Activated T-cell treated with anti-CD3 and anti-CD28 coated beads for 1 hour (primary cell): Measurements from ENCODE around the gene DDHD1.
"Not testable (repeated sequence)": the region's sequence is repeated elsewhere in the genome, so short reads cannot be mapped to it uniquely, and the experiment has no call there.

Experiments used
- DNase-seq: peaks from one replicate; pipeline ENCODE4 v3.0.0-alpha.2; 2020; ENCODE audit warnings: low read depth

DDHD1 gene

DNA sequence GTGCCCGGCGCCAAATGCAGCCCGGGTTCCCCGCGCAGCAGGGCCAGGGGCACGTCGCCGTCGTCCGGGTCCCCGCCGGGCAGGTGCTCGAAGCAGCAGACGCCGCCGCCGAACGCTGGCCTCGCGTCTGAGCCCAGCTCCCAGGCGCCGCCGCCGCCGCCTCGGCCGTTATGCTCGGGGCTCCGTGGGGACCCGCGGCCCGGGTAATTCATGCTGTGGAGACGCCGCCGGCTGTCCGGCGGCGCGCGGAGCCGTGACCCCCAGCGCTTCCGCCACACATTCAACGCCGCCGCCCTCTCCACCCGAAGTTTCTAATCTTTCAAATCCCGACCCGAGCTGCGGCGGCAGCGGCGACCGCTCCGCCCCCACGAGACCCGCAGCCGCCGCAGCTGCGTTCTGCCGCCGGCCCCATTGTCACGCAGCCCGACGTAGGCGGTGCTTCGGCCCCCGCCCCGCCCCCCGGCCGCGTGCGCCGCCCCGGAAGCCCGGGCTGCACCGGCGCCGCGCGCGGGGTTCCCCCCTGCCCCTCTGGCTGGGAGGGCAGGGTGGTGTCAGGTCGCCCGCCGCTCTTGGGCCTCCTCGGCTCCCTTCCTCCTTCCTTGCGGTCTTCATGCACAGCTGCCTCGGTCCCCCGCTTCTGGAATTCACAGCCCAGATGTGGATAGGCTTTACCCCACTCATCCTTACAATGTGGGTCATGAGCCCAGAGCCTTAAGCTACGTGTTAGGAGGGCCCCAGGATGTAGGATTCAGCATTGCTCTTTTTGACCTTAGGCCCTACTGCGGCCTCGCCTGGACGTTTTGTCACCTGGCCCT is at the start of gene DDHD1:
Gene DDHD1 (minus strand): TSS at position 437 of the 815 bp plus-strand sequence. CDS start 225 bp downstream, at position 212.
- DNase-seq = peak; percentile 78

DNA sequence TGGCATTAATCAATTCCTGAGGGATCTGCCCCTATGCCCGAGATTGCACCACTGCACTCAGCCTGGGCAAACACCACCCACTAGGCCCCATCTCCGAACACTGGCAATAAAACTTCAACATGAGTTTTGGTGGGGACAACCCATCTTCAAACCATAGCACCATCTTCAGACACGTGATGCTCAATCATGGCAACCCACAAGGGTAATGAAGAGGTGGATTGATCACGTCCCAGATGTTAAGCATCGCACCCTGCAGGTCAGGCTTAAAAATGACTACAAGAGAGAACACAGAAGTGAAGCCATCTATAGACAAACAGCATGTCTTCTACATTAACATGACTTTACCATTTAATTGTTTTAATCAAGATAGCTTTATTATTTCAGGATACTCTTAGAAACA is 42.8 kb upstream of the DDHD1 start:
- no peak for DNase-seq

DNA sequence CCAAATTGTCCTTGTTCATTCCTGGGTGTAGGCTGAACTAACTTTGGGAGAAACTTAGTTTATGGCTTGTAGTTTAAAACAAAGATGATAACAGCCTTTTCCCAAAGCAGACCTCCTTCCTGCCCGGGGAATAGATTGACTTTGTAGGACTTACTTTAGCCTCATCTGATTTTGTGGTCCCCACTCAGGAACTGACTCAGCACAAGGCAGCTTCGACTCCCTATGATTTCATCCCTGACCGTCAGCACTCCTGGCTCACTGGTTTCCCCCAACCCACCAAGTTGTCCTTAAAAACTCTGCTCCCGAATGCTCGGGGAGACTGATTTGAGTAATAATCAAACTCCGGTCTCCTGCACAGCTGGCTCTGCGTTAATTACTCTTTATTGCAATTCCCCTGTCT is 40.1 kb upstream of the DDHD1 start:
- no peak for DNase-seq

DNA sequence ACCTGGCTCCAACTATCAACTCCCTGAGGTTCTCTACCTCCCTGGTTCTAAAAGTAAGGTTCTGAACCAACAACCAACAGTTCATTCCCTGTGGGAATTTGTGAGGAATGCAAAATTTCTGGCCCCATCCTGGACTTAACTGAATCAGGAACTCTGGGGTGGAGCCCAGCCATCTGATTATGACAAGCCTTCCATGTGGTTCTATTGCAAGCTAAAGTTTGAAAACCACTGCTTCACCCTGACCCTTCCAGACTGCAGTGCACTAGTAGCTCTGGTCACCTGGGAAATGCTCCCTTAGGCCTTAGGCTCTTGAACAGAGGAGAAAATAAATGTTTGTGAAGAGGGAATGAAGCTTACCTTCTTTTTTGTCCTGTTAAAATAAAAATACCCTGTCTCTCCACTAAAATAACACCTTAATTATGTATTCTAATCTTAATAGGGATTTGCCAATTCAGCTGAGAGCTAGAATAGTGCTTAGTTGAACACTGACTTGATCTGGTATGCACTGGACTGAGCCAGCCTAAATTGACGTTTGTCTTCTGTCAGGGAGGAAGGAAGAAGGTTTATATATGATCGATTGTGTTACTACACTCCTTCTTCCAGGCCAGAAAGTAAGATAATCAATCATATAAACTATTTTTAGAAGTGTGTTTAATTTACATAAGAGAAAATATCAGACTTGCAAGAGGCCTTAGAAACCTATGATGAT is 39.1 kb upstream of the DDHD1 start:
- DNase-seq = no peak

DNA sequence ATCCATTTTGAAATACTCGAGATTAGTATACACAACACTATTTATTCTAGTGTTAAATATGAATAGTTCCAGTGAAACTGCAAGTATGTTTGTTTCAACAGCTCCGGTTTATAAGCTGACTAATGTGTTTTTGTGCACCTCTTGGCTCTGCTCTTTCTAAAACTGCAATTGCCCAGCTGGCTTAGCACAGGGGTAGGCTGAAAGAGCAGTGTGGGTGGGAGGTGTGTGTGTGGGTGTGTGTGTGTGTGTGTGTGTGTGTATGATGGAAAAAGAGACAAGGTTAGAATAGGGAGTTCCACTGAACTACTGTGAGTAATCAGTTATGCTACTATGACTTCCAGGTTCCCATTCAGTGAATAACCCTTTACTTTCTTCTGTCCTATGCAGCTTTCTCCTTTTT is 37.8 kb upstream of the DDHD1 start:
- DNase-seq = no peak

DNA sequence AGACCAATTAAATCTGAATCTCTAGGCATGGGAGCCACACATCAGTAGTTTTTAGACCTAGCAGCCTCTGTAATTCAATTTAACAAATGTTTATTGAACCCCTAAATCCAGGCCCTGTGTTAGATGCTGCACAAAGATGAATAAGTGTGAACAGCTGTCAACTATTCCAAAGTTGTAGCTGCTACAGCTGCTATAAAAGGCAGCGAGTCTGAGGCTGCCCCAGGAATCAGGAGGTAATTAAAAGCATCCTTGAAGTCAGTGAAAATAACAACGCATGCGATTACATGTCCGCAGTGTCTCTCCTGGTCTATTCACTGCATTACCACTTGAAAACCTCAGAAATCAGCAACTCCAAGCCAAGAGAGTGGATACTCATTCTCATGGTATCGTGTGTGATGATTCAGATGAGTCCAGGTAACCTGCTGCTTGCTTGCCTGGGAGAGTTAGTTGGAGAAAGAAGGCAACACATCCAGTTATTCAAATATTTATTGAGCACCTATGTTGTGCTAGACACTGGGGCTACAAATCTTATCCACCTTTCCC is 34.9 kb upstream of the DDHD1 start:
- no peak for DNase-seq

DNA sequence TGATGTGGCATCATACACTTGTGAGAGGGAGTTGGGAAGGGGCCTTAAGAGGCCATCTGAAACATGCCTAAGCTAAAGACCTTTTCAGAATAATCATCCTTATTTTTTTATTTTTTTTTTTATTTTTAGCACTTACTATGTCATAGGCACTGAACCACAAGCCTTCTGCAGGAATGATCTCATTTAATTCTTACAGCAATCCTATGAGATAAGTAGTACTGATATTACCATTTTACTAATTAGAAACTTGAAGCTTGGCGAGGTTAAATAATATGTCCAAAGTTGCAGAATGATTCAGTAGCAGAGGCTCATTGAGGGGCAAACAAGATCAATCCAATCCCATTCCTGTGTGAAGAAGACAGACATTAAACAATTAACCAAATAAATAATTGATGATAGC is 33.4 kb upstream of the DDHD1 start:
- no peak for DNase-seq

DNA sequence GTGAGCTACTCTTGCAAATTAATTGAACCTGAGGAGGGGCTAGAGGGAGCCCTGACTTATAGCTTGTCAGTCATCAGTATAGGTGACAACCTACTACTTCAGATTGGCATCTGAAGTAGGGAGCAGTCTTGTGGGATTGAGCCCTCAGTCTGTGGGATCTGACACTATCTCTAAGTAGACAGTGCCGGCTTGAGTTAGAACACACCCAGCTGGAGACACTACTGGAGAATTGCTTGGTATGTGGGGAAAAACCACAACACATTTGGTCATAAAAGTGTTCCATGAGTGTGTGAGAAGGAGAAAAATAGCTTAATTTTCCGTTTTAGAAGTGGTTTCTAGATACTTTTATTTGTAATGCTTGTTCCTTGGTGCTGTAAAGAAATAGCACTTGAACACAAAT is 30.5 kb upstream of the DDHD1 start:
- DNase-seq = no peak

DNA sequence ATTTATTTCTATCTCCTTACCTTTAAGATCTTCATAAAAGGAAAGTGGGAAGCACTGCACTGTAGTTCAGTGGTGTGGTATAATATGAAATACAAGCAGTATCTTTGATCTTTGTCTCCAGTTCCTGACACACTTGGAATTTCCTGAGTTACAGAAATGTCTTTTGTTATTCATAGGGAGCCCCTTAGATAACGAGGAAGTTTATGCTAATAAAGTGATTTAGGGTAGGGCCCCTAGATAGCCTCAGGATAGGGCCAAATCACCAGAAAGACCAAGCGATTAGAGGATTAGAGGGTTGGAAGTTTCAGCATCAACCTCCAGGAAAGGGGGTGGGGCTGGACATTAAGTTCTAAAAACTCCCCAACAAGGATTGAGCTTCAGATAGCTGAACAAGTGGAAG is 29.9 kb upstream of the DDHD1 start:
- DNase-seq = no peak

DNA sequence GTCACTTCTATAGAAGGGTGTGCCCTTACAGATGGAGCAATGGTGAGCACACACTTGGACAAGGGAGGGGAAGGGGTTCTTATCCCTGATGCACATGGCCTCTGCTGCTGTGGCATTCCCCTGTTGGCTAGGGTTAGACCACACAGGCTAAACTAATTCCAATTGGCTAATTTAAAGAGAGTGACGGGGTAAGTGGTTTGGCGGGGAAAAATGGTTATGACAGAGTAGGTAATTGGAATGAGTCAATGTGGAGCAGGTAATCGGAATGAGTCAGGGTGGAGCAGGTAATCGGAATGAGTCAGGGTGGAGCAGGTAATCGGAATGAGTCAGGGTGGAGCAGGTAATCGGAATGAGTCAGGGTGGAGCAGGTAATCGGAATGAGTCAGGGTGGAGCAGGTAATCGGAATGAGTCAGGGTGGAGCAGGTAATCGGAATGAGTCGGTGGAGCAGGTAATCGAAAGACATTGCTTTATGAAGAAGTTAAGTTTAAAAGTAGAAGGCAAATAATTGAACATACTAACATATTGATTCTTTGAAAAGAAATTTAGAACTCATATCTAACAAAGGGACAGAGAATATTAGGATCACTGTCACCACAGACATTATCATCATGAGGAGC is 28.4 kb upstream of the DDHD1 start:
- not testable (repeated sequence) for DNase-seq

DNA sequence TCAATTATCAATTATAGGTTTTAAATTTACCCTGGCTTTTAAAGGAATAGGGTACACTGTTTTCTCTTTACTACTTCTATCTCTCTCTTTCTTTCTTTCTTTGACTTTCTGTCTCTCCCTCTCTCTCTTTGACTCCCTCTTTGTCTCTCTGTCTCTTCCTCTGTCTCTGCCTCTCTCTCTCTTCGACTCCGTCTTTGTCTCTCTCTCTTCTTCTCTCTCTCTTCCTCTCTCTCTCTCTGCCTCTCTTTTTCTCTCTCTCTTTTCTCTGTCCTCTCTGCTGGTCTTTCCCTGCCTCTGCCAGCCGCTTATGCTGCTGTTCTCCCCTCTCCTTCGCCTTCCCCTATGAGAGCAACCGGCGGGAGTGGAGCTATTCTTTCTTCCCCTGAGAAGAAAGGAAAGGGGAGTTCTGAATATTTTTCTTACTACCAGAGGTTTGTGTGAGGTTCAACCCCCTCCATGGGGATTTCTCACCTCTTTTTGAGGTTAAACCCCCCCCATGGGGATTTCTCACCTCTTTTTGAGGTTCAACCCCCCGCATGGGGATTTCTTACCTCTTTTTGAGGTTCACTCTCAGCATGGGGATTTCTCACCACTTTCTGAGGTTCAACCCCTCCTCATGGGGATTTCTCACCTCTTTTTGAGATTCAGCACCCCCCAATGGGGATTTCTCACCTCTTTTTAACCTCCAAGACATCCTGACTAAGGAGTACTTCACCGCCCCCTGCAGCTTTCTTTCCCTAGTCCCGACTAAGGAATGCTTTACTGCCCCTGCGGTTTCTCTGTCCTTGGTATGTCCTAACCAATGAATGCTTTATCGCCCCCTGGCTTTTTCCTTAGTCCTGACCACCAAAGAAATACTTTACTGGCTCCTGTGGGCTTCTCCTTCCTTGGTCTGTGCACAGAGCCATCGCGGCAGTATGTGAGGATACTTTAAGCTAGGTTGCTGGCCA is 27.4 kb upstream of the DDHD1 start:
- no peak for DNase-seq

DNA sequence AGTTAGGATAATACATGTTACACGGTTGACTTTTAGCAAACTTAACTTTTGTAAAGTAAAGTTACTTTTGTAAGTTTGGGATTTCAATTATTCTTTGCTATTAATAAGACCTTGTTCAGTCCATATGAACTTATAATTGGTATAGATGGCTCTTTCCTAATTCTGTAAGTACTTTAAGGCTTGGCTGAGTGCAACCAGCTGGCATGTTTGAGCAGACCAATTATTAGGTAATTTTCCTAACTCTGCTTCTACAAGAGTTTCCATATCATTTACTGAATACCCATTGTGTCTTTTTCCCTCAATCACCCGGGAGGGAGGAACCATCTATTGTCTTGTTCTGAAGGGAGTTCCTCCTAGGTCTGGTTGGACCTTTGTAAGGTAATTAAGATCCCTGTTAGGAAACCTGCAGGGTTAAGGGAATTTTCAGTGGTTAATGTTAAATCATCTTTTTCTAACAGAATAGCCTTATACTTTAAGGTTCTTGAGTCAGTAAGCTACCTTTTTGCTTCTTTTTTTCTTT is 26.4 kb upstream of the DDHD1 start:
- not testable (repeated sequence) for DNase-seq

DNA sequence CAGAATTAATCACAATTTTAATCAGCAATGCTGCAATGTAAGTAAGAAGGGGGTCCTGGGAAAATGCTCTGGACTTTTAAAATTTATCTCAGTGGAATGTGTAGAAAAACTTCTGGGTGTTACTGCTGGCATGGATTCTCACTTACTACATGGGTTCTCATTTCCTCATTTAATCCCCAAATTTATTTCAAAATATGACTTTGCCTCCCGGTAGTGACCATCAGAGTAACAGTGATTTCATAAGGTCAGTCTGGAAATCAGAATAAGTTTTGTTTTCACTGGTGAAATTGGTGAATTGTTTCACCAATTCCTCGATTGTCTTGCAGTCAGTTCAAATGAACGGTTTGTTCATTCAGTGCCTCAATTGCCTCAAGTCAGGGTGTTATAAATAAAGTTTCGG is 22.3 kb upstream of the DDHD1 start:
- no peak for DNase-seq

DNA sequence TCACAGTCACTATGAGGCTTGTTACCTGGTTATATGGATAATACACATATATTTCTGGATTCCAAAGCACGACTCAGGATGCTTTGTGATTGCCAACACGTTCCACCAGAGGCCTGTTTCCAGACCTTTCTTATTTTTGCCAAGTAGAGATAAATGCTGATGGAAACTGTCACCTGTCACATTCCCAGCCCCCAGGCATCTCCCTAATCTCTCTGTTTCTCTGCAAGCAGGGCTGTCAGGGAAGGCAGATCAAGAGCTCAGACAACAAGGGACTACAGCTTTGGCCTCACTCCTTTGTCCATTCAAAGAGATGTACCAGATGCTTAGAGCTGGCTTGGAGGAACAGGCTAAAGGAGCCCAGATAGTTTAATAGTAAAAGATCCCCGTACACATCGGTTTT is 21.8 kb upstream of the DDHD1 start:
- DNase-seq = no peak

DNA sequence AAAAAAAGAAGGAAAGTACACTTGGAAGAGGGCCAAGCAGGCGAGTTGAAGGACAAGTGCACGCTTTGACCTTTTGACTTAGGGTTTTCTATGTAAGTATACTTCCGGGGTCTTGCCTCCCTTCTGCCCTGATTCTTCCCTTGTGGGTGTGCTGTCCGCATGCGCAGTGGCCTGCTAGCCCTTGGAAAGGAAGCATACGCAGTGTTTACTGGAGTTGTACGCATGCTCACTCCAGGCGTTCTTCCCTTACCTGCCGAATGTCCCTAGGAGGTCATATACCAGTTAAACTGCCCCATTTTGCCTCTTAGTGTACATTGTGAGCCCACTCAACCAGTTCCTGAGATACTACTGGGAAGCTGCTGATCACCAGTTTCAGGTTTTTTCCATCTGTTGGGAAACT is 15.7 kb upstream of the DDHD1 start:
- no peak for DNase-seq

DNA sequence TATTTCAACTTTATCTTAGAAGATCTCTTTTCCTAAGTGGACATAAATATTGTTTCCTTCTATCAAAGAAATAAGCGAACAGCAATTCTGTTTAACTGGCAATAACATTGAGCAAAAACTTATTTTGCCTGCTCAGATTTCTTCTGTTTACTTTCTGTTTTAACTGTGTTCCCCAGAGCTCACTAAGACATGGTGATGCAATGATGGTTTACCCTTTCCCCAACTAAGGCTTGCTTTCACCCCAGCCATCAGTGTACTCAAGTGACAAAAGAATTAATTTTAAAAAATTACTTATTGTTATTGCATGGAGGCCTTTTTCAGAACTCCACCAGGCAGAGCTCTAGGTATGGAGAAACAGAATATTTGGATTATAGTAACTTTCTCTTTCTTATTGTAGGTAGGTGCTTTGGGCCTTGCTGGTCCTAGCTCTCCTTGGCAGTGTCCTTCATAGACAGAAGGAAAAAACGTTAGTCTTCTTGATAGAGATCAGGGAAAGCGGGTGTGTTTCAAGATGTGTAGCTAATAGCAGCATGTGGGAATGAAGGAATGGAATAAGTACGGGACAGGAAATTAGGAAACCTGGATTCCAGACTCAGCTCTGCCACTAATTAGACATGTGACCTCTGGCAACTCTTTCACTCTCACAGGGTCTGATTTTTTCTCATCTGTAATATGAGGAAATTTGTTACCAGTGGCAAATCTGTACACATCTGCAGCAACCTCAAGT is 14.6 kb upstream of the DDHD1 start:
- DNase-seq = no peak

DNA sequence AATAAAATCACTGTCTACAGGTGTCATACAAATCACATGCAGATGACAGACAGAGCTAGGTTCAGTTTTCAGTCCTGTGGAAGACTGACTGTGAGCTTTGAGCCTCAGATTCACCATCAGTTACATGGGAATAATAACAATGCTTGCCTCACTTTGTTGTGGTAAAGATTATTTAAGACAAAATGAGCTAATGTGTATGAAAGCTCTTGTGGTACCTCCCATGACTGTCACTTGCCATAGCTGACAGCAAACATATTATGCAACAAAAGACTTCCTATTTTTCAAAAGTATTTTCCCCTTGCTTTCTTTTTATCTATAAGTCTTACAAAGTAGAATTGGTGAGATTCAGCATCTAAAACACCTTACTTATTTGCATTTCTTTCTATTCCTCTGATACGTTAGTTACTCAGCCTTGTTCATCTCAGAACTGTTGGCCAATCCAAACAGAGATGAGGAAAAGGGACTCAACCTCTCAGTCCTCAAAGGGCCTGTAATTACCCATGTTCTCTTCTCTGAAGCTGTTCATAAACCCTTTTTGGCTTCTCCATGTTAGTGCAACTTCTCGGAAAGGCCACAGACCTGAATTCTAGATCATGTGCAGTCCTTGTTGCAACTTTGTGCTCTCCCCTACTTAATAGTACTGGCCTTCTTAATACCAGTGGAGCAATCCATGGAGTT is 8.8 kb upstream of the DDHD1 start:
- no peak for DNase-seq

DNA sequence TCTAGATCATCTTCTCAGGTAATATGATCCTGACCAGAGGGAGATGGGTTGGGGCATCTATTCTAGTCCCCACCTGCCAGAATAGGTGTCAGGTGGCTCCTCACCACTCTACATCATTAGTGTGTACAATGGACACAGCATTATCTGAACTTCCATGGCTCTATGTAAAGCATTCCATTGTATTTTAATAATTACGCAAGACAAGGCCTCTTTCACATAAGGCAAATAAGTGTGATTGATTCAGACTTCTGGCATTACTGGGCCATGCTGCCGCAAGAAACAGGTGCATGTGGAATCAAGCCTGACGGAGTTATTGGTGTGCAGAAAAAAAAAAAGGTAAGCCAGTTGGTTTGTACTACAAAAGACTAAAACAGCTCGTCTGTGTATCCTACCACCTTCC is 3.1 kb upstream of the DDHD1 start:
- no peak for DNase-seq

DNA sequence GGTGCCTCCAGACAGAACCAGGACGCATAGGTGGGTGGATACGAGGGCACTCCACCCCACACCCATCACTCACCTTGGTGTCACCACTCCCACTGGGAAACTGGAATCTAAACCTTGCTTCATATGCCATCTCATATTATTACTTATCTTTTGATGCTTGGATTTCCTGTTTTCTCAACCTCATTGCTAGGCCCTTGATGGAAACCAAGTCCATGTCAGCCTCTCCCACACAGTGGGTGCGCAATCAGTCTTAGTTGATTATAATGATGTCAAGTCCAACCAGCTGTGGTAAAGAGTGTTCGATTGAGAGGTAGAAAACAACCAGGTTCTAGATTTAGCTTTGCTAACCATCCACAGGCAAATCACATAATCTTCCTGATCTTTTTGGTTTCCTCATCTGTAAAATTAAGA is 584 bp upstream of the DDHD1 start:
- DNase-seq = no peak

DNA sequence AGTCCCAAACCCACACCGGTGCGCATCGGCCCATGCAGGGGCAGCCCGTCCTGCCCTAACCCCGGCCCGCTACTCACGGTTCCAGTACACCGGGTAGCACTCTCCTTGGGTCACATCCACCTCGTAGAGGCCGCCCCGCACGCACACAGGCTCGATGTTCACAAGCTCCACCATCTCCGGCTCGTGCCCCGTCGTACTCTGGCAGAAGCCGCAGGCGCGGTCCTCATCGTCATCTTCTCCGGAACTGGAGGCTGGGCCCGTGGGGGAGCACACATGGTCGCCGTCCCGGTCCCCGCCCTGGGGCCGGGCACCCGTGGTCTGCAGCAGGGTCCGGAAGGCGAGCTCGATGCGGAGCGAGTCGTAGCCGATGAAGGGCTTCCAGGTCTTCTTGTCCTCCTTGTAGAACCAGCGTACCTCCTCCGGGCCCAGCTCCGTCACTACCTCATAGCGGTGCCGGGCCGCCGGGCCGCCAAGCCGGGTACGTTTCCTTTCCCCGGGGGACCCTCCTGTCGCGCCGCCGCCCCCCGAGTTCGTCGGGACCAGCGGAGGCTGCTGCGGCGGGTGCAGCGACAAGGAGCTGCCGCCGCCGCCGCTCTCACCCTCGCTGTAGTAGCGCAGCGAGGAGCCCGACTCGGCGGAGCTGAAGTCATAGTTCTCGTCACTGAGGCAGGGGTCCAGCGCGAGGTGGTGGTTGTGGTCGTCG is 788 bp downstream of the DDHD1 start:
- DNase-seq = peak; percentile 55
